Endothelial cell (in vitro differentiated cells): ENCODE measurements around the gene MNDA. TPM values are rescaled to one million over a fixed set of nuclear protein-coding genes. Genes with fewer than 3 reads are reported as not detected.

Experiments
- DNase-seq: peaks from one replicate; pipeline ENCODE4 v3.0.0; 2021; ENCODE audit warnings: low spot score
- H3K27ac Mint-ChIP-seq: one replicate; pipeline ENCODE4 v1.8.0; 2021; ENCODE audit warnings: mixed read lengths, inconsistent platforms; ENCODE audit not compliant: unreplicated experiment
- H3K27me3 Mint-ChIP-seq: one replicate; pipeline ENCODE4 v1.8.0; 2021; ENCODE audit warnings: mild to moderate bottlenecking, moderate library complexity, mixed read lengths, inconsistent platforms; ENCODE audit not compliant: unreplicated experiment
- H3K36me3 Mint-ChIP-seq: one replicate; pipeline ENCODE4 v1.8.0; 2021; ENCODE audit warnings: mild to moderate bottlenecking, low read depth, mixed read lengths, inconsistent platforms; ENCODE audit not compliant: unreplicated experiment
- H3K4me1 Mint-ChIP-seq: one replicate; pipeline ENCODE4 v1.8.0; 2021; ENCODE audit warnings: mild to moderate bottlenecking, mixed read lengths, inconsistent platforms; ENCODE audit not compliant: unreplicated experiment
- H3K4me3 Mint-ChIP-seq: one replicate; pipeline ENCODE4 v1.8.0; 2021; ENCODE audit warnings: mild to moderate bottlenecking, mixed read lengths, inconsistent platforms; ENCODE audit not compliant: unreplicated experiment
- H3K9me3 Mint-ChIP-seq: one replicate; pipeline ENCODE4 v1.8.0; 2021; ENCODE audit warnings: mixed read lengths, inconsistent platforms; ENCODE audit not compliant: unreplicated experiment
- total RNA-seq: library from RNA; stranded (reverse); fragmentation: NEBNext Ultra II Directional; extraction: Animal tissue kit (Norgen Biotek cat#: 25700); gene quantifications from one replicate; pipeline ENCODE4 v1.2.1, GENCODE V29; 2021; ENCODE audit not compliant: unreplicated experiment
- TF ChIP-seq, protein P1 (sequence below): fragments of 200-600 bp; sonication (generic); IDR thresholded peaks from one replicate; pipeline ENCODE4 v1.5.0; 2021; ENCODE audit warnings: antibody characterized with exemption; ENCODE audit not compliant: unreplicated experiment

The MNDA gene
- total RNA-seq, 1 donor from 2014 or later, result not detected

GRCh38 chr1:158809862-158810261 lies 21.3 kb upstream of the MNDA start:
- no peak overlapping the region for H3K27ac Mint-ChIP-seq
- no peak for DNase-seq
- H3K4me3 Mint-ChIP-seq, result no peak overlapping the region
- TF ChIP-seq, protein P1, sequence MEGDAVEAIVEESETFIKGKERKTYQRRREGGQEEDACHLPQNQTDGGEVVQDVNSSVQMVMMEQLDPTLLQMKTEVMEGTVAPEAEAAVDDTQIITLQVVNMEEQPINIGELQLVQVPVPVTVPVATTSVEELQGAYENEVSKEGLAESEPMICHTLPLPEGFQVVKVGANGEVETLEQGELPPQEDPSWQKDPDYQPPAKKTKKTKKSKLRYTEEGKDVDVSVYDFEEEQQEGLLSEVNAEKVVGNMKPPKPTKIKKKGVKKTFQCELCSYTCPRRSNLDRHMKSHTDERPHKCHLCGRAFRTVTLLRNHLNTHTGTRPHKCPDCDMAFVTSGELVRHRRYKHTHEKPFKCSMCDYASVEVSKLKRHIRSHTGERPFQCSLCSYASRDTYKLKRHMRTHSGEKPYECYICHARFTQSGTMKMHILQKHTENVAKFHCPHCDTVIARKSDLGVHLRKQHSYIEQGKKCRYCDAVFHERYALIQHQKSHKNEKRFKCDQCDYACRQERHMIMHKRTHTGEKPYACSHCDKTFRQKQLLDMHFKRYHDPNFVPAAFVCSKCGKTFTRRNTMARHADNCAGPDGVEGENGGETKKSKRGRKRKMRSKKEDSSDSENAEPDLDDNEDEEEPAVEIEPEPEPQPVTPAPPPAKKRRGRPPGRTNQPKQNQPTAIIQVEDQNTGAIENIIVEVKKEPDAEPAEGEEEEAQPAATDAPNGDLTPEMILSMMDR, result no peak
- no peaks in the 10 kb centered on the region for H3K36me3 Mint-ChIP-seq
- no peaks in the 10 kb centered on the region for H3K9me3 Mint-ChIP-seq
- H3K27me3 Mint-ChIP-seq, result no peaks in the 10 kb centered on the region
- H3K4me1 Mint-ChIP-seq, result no peaks in the 10 kb centered on the region

DNA sequence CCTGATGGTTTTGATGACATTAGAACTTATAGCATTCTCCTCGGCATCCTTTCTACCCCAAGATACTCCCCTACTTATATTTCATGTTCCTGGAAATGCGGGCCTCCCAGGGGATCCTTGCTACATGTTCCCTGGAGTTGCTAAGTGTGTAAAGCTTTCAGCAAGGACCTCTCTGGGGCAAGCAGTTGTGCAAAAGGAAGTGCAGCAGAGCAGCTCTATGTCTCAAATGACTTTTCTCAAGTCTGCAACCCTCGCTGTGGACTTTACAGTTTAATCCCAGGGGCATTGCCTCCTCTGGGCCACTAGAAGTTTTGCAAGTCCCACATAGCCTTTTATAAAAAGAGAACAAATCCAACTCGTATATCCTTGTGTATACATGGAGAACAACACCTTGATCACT lies 20.8 kb upstream of the MNDA start:
- no peaks in the 10 kb centered on the region for H3K27me3 Mint-ChIP-seq
- no peak for DNase-seq
- no peaks in the 10 kb centered on the region for H3K9me3 Mint-ChIP-seq
- no peak overlapping the region for H3K4me3 Mint-ChIP-seq
- H3K27ac Mint-ChIP-seq, result no peak overlapping the region
- no peaks in the 10 kb centered on the region for H3K36me3 Mint-ChIP-seq
- TF ChIP-seq, protein P1, result no peak
- H3K4me1 Mint-ChIP-seq, result no peaks in the 10 kb centered on the region

GRCh38 chr1:158812336-158812735 lies 18.8 kb upstream of the MNDA start:
- Mint-ChIP-seq H3K4me3 (no peak overlapping the region), H3K9me3 (no peaks in the 10 kb centered on the region), H3K36me3 (no peaks in the 10 kb centered on the region), H3K27ac (no peak overlapping the region), H3K4me1 (no peaks in the 10 kb centered on the region), H3K27me3 (no peaks in the 10 kb centered on the region)
- TF ChIP-seq, protein P1, result no peak
- DNase-seq, result no peak

- H3K27ac Mint-ChIP-seq, result no peak overlapping the region
- DNase-seq, result no peak
- no peaks in the 10 kb centered on the region for H3K36me3 Mint-ChIP-seq
- H3K27me3 Mint-ChIP-seq, result no peaks in the 10 kb centered on the region
- TF ChIP-seq, protein P1, result no peak
- H3K4me1 Mint-ChIP-seq, result no peaks in the 10 kb centered on the region
- H3K9me3 Mint-ChIP-seq, result no peaks in the 10 kb centered on the region
- no peak overlapping the region for H3K4me3 Mint-ChIP-seq
Measured at GRCh38 chr1:158813164-158813563, 18.0 kb upstream of the MNDA start.

DNA sequence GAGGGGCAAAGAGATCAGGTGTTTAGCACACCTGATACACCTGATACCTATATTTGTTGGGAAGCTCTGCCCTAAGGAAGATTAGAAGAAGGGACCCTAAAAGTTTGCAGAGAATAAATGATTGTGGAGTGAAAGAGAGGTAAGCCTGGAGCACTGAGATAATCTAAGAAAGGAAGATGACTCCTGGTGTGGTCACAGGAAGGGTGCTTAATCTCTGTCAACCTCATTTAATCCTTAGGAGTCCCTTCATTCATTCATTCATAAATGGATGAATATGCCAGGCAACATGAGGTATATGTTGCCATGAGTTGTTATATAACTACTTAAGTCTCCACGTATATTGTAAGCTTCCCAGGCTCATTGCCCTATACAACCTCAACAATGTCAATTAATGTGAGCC lies 16.2 kb upstream of the MNDA start:
- no peaks in the 10 kb centered on the region for H3K9me3 Mint-ChIP-seq
- no peak overlapping the region for H3K4me3 Mint-ChIP-seq
- H3K36me3 Mint-ChIP-seq, result no peaks in the 10 kb centered on the region
- H3K4me1 Mint-ChIP-seq, result peaks cover 7% of the 10 kb centered on the region
- H3K27ac Mint-ChIP-seq, result no peak overlapping the region
- DNase-seq, result no peak
- TF ChIP-seq, protein P1, result no peak
- H3K27me3 Mint-ChIP-seq, result no peaks in the 10 kb centered on the region
